Measurements from ENCODE around the gene PELI2.

DNA sequence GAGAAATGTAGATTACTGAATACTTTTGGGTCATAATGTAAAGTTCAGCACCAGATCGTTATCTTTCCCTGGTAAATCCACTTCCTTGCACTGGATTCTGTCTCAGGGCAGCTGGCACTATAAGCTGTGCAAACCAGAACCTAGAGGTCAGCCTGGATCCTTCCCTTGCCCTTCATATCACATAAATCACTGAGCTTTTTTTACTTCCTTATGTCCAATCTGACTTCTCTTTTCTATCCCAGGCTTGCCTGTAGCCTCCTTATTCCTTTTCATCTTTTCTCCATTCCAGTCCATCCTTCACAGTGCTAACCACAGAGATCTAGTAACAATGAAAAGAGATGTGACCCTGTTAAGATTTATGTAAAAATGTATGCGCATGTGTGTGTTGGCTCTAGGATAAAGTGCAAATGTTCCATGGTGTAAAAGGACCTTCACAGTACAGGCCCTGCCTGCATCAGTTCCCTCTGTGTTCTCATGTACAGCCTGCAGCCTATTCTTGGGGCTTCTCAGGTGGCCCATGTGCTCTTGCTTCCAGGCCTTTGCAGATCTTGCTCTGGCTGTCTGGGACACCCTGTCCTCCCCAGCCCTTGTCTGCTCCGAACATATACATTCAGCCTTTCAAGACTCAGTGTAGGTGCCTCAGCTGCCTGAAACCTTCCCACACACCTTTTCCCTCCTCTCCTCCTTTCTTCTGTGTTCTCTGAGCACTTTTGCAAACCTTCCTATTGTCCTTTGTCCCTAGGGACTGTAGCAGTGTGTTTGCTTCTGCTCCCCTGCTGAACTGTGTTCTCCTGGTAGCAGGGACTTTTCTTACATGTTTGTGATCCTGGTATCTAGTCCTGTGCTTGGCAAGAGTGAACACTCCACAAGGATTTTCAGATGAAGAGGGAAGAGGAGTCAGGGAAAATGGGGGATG is 30.0 kb downstream of the PELI2 start:
- TF ChIP-seq CTCF (IDR thresholded peaks at IDR 0.05) (no peak), POLR2A (IDR thresholded peaks at IDR 0.05) (no peak), POLR2AphosphoS5 (IDR thresholded peaks at IDR 0.05) (no peak)

Data from prostate gland (tissue), 2 donors.